ENCODE measurements around the gene ASPHD1. TPM values are rescaled to one million over a fixed set of nuclear protein-coding genes. Genes with fewer than 3 reads are reported as not detected.
"Not testable (repeated sequence)": the region's sequence is repeated elsewhere in the genome, so short reads cannot be mapped to it uniquely, and the experiment has no call there.

ASPHD1 gene
- total RNA-seq, 2 donors from 2014 or later: 4.7 to 8.2 TPM

DNA sequence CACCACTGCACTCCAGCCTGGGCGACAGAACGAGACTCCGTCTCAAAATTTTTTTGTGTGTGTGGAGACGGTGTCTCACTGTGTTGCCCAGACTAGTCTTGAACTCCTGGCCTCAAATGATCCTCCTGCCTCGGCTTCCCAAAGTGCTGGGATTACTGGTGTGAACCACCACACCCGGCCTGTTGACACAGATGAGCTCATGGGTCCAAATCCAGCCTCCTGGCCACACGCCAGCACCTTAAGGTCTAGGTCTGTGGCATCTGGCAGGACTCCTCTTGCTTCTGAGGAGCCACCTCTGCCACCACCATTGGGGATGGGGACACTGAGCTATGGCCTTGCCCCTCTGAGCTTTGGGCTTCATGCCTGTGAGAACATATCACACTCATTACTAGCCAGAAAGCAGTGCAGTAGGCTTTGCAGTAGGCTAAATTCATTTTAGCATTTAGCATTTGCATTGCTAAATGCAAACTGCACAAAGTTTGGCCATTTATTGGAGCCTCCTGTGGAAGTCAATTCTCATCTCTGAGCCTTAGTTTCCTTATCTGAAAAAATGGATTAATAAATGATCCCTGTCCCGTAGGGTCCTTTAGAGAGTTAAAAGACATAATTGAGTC is 31.8 kb upstream of the ASPHD1 start:
- H3K27me3 ChIP-seq: no peaks in the 10 kb centered on the region
- TF ChIP-seq, protein P1, sequence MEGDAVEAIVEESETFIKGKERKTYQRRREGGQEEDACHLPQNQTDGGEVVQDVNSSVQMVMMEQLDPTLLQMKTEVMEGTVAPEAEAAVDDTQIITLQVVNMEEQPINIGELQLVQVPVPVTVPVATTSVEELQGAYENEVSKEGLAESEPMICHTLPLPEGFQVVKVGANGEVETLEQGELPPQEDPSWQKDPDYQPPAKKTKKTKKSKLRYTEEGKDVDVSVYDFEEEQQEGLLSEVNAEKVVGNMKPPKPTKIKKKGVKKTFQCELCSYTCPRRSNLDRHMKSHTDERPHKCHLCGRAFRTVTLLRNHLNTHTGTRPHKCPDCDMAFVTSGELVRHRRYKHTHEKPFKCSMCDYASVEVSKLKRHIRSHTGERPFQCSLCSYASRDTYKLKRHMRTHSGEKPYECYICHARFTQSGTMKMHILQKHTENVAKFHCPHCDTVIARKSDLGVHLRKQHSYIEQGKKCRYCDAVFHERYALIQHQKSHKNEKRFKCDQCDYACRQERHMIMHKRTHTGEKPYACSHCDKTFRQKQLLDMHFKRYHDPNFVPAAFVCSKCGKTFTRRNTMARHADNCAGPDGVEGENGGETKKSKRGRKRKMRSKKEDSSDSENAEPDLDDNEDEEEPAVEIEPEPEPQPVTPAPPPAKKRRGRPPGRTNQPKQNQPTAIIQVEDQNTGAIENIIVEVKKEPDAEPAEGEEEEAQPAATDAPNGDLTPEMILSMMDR (IDR thresholded peaks at IDR 0.05): no peak
- no peak for TF ChIP-seq POLR2A (IDR thresholded peaks at IDR 0.05)
- no peaks in the 10 kb centered on the region for H3K9me3 ChIP-seq
- H3K27ac ChIP-seq: no peak overlapping the region
- DNase-seq (no peak), ATAC-seq (no peak)
- intact Hi-C loops (cut with DNase I): no loop called here
- H3K4me1 ChIP-seq: peaks cover 4% of the 10 kb centered on the region
- WGBS, 2 donors: 60 to 70% methylated on average over 5 to 8 of the region's 8 CpGs
- H3K4me3 ChIP-seq: no peak overlapping the region
- H3K36me3 ChIP-seq (replicated peaks in 1 of 2; ENCODE audit: insufficient read depth in 1 of 2, low read depth in 2 of 2): no peaks in the 10 kb centered on the region

DNA sequence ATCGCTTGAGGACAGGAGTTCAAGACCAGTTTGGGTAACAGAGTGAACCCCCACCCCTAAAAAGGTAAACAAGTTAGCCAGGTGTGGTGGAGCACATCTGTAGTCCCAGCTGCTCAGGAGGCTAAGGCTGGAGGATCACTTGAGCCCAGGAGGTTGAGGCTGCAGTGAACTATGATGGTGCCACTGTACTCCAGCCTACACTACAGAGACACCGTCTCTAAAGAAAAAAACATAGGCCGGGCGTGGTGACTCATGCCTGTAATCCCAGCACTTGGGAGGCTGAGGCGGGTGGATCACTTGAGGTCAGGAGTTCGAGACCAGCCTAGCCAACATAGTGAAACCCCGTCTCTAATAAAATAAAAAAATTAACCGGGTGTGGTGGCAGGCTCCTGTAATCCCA is 31.2 kb upstream of the ASPHD1 start:
- DNase-seq; H3K4me1 ChIP-seq; ATAC-seq; H3K9me3 ChIP-seq; intact Hi-C loops (cut with DNase I); H3K36me3 ChIP-seq (replicated peaks in 1 of 2; ENCODE audit: insufficient read depth in 1 of 2, low read depth in 2 of 2); H3K27ac ChIP-seq; H3K4me3 ChIP-seq; H3K27me3 ChIP-seq: not testable (repeated sequence)
- 90 to 91% methylated on average over 8 of the region's 8 CpGs for WGBS, 2 donors

DNA sequence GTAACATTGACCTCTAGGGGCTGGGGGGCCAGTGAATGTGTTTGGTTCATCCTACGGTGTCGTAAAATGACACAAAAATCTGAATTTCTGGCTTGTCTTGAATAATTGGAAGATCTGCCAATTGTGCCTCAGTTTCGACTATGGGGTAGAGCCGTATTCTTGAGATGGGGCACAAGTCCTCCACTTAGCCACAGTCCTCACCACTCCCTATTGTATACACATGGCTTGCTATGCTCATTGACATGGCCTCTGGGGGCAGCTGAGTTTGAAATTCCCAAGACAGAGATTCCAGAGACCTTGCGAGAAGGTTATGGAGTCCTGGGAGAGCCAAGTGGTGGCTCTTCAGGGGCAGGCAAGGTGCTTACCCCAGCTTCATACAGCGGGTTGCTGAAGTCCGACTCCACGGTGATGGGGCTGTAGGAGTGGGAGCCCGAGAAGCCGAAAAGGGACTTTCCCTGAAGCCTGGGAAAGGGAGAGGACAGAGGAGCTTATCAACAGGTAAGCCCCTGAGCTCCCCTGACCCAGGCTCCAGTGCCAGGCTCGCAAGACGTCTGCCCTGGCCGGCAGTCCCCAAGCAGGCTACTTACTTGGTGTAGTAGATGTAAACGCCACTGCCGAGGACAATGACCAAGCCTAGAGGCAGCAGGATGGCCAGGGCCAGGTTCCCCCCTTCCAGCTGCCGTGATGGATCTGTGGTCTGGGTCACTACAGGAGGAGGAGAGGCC is 28.3 kb upstream of the ASPHD1 start:
- Histone ChIP-seq H3K36me3 (replicated peaks in 1 of 2; ENCODE audit: insufficient read depth in 1 of 2, low read depth in 2 of 2) (no peaks in the 10 kb centered on the region), H3K4me1 (no peaks in the 10 kb centered on the region), H3K9me3 (no peaks in the 10 kb centered on the region), H3K27me3 (no peaks in the 10 kb centered on the region), H3K27ac (no peak overlapping the region), H3K4me3 (no peak overlapping the region)
- intact Hi-C loops (cut with DNase I): no loop called here
- no peak for TF ChIP-seq POLR2A (IDR thresholded peaks at IDR 0.05)
- TF ChIP-seq, protein P1 (IDR thresholded peaks at IDR 0.05): no peak
- DNase-seq: no peak
- WGBS, 2 donors: 89 to 94% methylated on average over 10 to 16 of the region's 16 CpGs
- no peak for ATAC-seq

DNA sequence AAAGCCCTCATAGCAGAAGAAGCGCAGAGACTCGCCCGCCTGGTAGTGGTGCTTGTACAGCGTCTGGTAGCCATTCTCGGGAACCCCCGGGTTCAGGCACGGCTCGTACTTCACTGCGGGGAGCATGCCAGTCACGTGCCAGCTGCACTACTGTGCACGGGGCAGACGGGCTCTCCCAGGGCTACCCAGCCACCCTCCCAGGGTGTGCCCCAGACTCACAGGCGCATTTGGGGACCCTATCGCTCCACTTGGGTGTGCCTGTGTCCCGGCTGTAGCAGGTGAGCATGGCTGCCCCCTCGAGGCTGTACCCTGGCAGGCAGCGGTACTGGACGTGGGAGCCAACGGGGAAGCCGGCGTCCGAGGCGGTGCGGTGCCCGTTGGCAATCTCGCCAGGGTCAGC is 27.0 kb upstream of the ASPHD1 start:
- no peaks in the 10 kb centered on the region for H3K9me3 ChIP-seq
- no peak overlapping the region for H3K4me3 ChIP-seq
- H3K27ac ChIP-seq: no peak overlapping the region
- ATAC-seq (no peak), DNase-seq (no peak)
- TF ChIP-seq, protein P1 (IDR thresholded peaks at IDR 0.05): no peak
- no peak for TF ChIP-seq POLR2A (IDR thresholded peaks at IDR 0.05)
- intact Hi-C loops (cut with DNase I): no loop called here
- 88 to 100% methylated on average over 1 to 20 of the region's 26 CpGs for WGBS, 2 donors
- no peaks in the 10 kb centered on the region for H3K4me1 ChIP-seq
- H3K36me3 ChIP-seq (replicated peaks in 1 of 2; ENCODE audit: insufficient read depth in 1 of 2, low read depth in 2 of 2): no peaks in the 10 kb centered on the region
- no peaks in the 10 kb centered on the region for H3K27me3 ChIP-seq

DNA sequence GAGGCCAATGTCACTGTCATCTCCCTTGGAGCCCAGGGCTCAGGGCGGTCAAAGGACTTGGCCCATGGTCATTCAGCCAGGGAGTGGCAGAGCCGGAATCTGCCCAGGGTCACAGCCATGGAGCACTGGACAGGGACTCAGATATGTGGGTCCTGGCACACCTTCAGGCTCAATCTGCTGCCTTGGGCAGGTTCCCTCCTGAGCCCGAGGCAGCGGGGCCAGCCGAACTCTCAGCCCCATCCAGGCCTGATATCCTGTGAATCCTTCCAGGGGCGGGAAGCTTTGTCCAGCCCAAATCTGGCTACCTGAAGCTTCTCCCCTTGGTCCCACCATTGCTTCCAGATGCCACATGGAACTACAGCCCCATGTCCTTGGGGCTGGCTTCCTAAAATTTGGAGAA is 25.1 kb upstream of the ASPHD1 start:
- DNase-seq (no peak), ATAC-seq (no peak)
- Histone ChIP-seq H3K27ac (no peak overlapping the region), H3K9me3 (no peaks in the 10 kb centered on the region), H3K4me1 (no peaks in the 10 kb centered on the region), H3K4me3 (no peak overlapping the region), H3K36me3 (replicated peaks in 1 of 2; ENCODE audit: insufficient read depth in 1 of 2, low read depth in 2 of 2) (no peaks in the 10 kb centered on the region), H3K27me3 (no peaks in the 10 kb centered on the region)
- TF ChIP-seq, protein P1 (IDR thresholded peaks at IDR 0.05): no peak
- no peak for TF ChIP-seq POLR2A (IDR thresholded peaks at IDR 0.05)
- intact Hi-C loops (cut with DNase I): no loop called here
- WGBS, 2 donors: 85 to 88% methylated on average over 1 to 5 of the region's 6 CpGs
